Measurements from ENCODE around the gene XIAP.
A peak's percentile ranks its signal among the peaks of the same experiment; 100 is the strongest.
"Not testable (repeated sequence)": the region's sequence is repeated elsewhere in the genome, so short reads cannot be mapped to it uniquely, and the experiment has no call there.

Gene XIAP

DNA sequence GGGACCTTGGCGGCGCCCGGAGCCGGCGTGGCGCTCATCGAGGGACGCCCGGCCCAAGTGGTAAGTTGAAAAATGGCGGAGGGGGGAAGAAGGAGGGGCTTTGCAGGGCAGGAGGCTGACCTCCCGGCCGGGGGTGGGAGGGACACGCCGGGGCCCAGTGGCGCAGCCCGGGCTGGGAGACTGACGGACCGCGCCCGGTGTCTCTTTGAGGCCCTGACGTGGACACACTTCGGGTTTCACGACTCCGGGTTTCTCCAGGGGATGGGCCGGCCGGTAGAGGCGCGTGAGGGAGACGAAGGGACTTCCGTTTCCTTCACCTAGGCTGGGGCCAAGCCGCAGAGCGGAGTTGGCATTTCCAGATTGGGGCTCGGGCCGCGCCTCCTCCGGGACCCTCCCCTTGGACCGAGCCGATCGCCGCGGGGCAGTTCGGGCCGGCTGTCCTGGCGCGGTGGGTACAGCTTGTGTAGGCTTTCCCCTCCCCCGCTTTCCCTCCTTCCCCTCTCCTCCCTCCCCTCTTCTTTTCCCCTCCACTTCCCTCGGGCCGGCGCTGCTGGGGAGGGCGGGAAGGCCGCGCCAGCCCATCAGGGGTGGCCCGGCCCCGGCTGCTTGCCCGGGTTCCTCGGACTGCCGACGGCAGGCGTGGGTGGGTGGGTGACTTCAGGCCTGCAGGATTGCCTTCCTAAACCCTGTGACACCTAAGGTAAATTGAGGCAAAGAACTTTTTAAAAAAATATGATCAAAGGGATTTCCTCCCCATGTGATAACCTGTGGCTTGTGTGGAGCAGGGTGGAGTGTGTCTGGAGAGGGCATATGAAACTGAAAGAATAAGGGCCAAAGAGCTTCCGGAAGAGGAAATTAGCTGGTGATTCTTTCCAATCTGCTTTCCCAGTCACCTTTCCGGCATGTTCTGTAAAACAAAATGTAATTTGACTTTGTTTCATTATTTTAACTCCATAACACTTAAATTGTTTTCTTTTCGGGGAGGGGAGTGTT is at the start of gene XIAP:
TSS of gene XIAP (plus strand) at position 208 of the 993 bp plus-strand sequence. CDS start 25,610 bp downstream, outside the sequence.
- DNase-seq (ENCODE audit: low spot score), result peak; percentile 87

DNA sequence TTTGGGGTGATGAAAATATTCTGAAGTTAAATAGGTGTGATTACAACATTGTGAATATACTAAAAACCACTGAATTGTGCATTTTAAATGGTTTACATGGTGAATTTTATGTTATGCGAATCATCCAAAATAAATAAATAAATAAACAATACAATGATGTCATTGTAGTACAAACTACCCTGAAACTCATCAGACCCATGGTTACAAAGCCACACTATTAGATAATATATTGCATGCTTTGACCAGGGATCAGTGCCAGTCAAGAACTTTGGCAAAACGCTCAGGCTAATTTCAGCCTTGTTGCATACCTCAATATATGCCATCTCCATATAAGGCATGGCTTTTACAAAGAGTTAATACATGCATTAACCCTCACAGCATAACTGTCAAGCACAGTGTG is 45.5 kb upstream of the XIAP start:
- DNase-seq (ENCODE audit: low spot score), result no peak

DNA sequence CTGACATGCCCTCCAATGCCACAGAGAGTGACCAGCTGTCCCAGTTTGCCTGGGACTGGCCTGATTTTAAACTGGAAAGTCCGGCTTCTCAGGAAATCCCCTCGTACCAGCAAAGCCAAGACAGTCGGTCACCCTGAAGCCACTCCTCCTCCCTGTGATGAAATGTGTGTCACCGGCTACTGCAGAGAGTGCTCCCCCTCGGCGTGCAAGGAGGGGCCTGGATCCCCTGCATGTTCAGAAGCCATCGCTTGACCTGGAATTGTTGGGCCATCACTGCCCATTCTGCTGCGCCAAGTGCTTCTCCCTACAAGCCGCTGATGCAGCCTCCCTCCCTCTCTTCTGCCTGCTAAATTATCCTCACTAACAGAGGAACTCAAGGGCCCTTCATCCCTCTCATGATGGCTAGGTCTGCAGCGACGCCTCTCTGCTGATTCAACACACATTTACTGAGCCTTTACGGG is 44.9 kb upstream of the XIAP start:
- DNase-seq (ENCODE audit: low spot score), result not testable (repeated sequence)

DNA sequence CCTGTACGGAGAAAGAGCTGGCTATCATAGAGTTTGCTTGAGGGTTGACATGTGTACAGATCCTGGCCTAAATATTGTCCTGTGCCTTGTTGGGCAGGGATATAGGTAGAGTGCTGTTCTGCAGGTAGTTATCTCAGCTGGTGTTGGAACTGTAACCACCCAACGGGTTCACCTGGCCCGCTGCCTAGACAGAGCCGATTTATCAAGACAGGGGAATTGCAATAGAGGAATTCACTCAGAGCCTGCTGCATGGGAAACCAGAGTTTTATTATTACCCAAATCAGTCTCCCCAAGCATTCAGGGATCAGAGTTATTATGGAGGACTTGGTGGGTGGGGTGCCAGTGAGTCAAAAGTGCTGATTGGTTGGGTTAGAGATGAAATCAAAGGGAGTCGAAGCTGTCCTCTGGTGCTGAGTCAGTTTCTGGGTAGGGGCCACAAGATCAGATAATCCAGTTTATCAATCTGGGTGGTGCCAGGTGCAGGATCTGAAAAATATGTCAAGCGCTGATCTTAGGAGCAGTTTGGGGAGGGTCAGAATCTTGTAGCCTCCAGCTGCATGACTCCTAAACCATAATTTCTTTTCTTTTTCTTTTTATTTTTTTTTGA is 42.5 kb upstream of the XIAP start:
- DNase-seq (ENCODE audit: low spot score), result no peak

DNA sequence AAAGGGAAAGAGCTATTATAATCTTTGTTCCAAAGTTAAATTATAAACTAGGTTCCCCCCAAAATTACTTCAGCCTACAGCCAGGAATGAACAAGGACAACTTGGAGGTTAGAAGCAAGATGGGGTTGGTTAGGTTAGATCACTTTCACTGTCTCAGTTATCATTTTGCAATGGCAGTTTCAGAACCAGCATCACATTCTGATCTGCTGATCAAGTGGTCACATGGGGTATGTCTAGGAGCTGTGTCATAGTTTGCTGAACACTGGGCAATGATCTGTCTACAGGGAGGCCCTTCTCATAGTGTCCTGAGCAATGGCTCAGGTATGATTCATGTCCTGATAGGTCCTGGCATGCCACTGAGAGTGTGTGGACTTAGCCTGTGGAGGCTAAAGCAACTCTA is 41.6 kb upstream of the XIAP start:
- peak; percentile 53 for DNase-seq (ENCODE audit: low spot score)

DNA sequence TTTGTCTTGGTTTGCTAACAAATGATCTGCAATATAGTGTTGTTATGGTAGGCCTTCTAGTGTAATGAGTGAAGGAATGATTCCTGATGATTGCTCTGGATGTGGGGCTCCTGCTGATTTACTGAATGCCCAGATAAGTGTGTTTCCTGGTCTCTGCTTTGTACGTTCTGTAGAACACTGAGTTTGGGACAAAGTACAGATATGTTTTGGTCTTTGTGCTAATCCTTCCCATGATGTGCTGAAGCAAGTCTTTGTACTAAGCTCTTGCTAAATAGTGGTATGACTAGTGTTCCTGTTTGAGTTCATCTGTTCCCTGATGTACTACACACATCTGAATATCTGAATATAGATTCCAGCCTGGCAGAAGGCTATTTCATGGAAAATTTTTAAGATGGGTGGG is 36.9 kb upstream of the XIAP start:
- no peak for DNase-seq (ENCODE audit: low spot score)

DNA sequence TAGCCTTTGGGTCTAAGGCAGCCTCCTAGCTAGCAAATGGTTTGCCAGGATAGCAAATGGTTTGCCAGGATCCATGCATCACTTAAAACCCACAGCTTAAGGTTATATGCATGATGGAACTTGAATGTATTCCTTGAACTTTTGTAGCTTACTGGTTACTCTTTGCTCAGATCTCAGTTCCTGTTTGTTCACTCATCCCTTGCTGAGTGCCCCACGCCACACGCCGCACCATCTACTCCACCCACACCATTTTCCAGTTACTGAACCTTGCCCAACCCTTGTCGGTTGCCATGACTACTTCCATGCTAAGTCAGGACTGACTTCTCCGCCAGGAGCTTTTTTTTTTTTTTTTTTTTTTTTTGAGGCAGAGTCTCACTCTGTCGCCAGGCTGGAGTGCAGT is 29.5 kb upstream of the XIAP start:
- peak; percentile 43 for DNase-seq (ENCODE audit: low spot score)

DNA sequence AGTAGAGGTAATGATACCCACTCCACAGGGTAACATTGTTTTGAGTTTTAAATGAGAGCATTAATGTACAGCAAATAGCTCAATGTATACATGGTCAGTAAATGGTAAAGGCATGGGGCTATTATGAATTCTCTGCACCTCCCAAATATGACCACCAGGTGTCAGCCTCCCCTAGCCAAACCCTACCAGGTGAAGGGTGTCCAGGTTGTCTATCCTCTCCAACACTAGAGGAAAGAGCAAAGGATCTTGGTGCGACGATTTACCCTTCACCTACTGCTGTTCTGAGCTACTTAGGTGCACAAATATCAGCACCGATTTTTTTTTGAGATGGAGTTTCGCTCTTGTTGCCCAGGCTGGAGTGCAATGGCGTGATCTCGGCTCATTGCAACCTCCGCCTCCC is 26.5 kb upstream of the XIAP start:
- DNase-seq (ENCODE audit: low spot score), result peak; percentile 54

DNA sequence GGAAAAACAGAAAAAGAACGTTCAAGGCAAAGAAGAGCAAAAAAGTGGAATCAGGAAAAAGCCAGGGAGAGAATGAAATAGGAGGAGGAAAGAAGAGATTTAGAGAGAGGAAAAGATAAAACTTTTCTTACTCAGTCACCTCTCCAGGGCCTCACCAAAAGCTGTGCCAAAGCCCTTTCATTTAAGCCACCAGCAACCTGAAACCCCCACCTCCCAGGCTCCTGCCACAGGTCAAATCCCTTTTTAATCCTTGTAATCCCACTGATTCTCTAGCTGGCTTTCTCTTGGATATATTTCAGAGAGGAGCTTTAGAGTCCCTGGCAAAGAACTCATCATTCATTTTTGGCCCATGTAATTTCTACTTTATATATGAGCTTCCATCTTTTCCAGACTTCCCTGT is 25.7 kb upstream of the XIAP start:
- no peak for DNase-seq (ENCODE audit: low spot score)

DNA sequence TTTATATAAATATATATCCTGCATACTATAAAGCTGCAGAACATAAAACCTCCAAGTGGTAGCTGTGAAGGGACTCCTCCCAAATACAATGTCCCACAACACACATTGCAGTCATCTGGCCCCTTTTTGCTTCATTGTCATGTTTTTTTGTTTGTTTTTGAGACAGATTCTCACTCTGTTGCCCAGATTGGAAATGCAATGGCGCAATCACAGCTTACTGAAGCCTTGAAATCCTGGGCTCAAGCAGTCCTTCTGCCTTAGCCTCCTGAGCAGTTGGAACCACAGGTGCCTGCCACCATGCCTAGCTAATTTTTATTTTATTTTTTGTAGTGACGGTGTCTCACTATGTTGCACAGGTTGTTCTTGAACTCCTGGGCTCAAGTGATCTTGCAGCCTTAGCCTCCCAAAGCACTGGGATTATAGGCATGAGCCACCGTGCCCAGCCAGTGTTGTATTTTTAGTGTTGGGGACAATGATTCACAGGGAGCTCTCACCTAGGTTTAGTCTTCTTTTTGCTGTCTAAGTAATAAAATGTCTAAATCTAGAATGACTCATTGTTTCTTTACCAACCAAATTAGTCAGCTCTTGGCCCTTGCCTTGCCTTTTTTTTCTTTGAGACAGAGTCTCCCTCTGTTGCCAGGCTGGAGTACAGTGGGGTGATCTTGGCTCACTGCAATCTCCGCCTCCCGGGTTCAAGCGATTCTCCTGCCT is 24.0 kb upstream of the XIAP start:
- peak; percentile 45 for DNase-seq (ENCODE audit: low spot score)

DNA sequence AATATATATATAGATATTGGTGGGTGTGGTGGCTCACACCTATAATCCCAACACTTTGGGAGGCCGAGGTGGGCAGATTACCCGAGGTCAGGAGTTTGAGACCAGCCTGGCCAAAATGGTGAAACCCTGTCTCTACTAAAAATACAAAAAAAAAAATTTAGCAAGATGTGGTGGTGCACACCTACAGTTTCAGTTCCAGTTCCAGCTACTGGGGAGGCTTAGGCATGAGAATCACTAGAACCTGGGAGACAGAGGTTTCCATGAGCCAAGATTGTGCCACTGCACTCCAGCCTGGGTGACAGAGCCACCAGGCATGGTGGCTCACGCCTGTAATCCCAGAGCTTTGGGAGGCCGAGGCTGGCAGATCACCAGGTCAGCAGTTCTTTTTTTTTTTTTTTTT is 14.7 kb upstream of the XIAP start:
- DNase-seq (ENCODE audit: low spot score), result not testable (repeated sequence)

DNA sequence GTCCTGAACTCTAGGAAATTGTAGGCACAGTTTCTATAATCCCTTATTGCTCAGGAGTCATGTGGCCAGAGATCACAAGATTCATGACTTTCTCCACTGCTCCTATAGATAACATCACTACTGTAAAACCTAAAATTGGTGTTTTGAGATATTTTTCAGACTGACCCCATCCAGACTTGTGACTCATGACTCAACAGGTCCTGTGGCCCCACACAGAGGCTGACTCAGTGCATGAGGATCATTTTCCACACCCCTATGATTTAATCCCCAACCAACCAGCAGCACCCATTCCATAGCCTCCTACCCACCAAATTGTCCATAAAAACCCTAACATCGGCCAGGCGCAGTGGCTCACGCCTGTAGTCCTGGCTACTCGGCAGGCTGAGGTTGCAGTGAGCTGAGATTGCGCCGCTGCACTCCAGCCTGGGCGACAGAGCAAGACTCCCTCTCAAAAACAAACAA is 13.2 kb upstream of the XIAP start:
- no peak for DNase-seq (ENCODE audit: low spot score)

DNA sequence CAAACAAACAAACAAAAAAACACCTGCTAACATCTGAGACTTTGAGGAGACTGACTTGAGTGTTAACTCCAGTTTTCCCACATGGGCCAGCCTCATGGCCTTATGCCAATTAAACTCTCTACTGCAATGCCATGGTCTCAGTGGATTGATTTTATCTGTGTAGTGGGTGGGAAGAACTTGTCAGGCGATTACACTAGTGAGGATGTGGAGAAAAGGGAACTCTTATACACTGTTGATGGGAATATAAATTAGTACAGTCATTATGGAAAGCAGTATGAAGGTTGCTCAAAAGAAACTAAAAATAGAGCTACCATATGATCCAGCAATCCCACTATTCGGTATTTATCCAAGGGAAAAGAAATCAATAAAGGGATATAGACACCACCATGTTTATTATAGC is 12.8 kb upstream of the XIAP start:
- DNase-seq (ENCODE audit: low spot score), result no peak

DNA sequence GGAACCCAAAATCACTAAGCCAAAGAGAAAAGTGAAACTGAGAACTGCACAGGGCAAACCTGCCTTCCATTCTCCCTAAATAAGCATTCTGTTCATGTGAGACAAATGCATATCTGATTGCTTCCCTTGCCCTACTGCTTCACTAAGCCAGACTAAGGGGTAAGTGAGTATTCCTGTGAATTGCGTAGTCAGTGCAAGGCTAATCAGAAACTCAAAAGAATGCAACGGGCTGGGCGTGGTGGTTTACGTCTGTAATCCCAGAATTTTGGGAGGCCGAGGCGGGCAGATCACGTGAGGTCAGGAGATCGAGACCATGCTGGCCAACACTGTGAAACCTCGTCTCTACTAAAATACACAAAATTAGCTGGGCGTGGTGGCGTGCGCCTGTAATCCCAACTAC is 10.8 kb upstream of the XIAP start:
- no peak for DNase-seq (ENCODE audit: low spot score)

DNA sequence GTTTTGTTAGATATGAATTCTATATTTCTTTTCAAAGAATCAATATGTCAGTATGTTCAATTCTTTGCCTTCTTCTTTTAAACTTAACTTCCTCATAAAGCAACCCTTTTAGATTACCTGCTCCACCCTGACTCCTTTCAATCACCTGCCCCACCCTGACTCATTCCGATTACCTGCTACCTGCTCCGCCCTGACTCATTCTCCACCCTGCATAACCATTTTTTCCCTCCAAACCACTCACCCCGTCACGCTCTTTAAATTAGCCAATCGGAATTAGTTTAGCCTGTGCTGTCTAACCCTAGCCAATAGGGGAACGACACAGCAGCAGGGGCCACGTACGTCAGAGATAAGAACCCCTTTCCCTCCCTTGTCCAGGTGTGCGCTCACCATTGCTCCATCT is 9.9 kb upstream of the XIAP start:
- DNase-seq (ENCODE audit: low spot score), result not testable (repeated sequence)

DNA sequence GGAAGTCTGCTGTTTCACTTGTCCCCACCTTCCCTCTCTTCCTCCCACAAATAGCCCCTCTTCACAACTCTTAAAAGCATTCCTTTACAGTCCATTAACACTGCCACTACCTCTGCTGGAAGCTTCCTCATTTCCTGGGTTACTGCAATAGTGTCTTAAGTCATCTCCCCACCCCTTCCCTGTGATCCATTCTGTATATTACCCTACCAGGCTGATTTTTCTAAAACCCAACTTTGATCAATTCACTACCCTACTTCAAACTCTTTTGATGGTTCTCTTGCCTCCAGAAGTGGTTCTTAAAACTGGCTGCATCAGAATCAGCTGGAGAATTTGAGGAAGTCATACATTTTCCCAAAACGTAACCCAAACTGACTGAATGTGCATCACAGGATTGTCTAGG is 8.8 kb upstream of the XIAP start:
- DNase-seq (ENCODE audit: low spot score), result no peak

DNA sequence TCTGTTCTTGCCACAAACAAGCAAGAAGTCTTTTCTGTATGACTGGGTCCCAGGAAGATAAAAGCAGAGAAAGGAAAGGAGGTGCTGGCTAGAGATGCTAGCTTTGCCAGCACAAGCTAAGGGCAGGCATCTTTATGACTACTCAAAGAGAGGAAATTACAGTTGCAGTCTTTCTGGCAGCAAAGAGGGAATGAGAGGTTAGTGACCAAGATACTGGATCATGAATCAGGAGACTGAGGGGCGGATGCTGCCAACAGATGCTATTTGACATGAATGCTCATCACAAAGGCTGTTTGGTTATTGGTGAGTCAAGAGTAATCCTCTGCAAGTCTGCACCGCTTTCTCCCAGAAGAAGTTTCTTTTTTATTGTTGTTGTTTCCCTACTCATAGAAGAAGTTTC is 5.5 kb upstream of the XIAP start:
- DNase-seq (ENCODE audit: low spot score), result no peak

DNA sequence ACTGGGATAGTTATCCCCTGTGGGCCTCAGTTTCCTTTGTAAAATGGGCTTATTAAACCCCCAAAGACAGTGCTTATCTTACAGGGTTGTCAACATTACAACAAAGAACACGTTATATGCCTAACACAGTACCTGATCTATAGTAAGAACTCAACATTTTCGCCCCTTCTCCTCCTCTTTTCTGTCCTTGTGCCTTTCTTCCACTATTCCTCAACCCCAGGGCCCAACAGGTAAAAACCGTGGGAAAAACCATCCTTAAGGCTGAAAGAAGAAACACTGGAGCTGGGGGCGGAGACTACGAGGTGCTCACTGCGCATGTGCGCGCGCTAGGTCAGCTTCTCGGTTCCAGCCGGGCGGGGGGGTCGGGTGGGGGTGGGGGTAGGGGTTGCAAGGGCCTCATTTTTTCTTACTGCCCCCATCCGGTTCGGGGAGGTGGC is 426 bp upstream of the XIAP start:
- DNase-seq (ENCODE audit: low spot score), result no peak

DNA sequence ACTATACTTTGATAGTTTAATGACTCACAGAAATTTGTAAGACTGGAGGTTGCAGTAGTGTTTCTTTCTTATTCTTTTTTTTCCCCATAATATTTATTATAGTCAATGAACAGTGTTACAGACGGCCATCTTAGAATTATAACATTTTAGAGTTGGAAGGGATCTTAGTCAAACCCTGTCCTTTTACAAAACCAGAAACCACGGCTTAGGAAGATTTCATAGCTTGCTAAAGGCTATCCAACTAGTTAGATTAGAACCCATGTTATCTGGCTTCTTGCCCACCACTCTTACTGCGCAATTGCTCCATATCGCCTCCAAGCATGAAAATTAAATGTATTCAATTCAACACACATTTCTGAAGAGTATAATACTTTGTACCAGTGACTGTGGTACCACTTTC is 1.1 kb downstream of the XIAP start:
- no peak for DNase-seq (ENCODE audit: low spot score)

DNA sequence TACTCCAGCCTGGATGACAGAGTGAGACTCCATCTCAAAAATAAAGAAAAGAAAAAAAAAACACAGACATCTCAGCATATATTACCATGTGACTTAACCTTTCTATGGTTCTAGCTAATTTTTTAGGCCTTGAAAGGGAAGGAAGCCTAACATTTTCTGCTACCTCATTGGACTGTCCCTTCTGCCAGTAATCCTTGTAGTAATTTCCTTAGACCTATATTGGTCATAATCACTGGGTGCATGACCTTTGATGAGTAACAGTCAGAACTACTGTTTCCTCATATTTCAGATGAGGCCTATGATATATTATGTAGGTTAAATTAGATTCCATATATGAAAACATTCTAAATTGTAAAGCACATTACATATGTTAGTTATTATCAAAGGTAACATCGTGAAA is 9.6 kb downstream of the XIAP start:
- no peak for DNase-seq (ENCODE audit: low spot score)

DNA sequence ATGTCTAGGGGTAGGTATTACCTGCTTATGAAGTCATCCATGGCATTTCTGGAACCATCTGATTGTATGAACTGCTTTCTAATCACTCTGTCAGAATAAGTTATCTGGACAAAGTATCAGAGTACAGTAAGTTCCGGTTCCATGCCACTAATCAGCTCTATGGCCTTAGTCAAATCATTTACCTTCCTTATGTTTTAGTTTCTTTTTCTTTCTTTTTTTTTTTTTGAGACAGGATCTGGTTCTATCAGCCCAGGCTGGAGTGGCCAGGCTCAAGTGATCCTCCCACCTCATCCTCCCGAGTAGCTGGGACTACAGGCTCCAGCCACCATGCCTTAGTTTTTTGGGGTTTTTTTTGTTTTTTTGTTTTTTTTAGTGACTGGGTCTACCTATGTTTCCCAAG is 11.5 kb downstream of the XIAP start:
- no peak for DNase-seq (ENCODE audit: low spot score)

DNA sequence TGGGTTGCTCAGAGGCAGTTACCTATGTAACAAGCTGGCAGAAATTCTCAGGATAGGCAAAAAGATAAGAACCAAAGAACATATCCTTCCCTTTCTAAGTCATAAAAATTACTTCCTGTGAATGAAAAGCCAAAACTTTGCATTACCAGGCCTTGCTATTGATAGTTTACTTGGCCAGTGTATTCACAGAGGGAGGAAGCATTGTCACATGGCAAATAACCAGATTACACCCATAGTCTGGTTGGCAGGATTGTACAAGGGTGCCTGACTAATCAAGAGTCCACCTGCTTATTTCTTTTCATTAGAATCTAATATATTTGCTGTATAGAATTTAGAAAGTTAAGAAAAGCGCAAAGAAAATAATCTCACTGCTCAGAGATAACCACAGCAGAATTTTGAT is 14.1 kb downstream of the XIAP start:
- no peak for DNase-seq (ENCODE audit: low spot score)

DNA sequence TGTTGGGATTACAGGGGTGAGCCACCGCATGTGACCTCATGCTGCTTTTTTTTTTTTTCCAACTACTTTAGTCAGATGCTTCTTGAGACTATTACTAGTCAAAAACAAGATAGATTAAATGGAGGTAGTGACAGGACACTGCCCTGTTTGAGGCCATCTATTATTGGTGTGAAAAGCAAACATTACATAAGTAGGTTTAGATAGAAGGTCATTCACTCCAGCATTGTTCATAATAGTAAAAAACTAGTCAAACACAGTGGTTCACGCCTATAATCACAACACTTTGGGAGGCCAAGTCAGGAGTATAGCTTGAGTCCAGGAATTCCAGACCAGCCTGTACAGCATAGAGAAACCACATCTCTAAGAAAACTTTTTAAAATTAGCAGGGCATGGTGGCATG is 16.3 kb downstream of the XIAP start:
- no peak for DNase-seq (ENCODE audit: low spot score)
